Cardiac septum (tissue), 1 donor: ENCODE results near the gene OXTR. TPM values are rescaled to one million over a fixed set of nuclear protein-coding genes. Genes with fewer than 3 reads are reported as not detected.

ENCODE experiments used
- DNase-seq: peaks from one replicate; pipeline ENCODE4 v3.0.0-alpha.2; 2020; ENCODE audit warnings: low spot score
- intact Hi-C: fragments of 100-400 bp; cut with DNase I; formaldehyde crosslinking; loops from one replicate; pipeline ENCODE4 v1.14.0; 2022
- long read RNA-seq: library from polyadenylated mRNA; unstranded; transcript quantifications from one replicate; pipeline ENCODE4 v2.0.0, GENCODE V29; 2021
- total RNA-seq: library from RNA; stranded (reverse); fragmentation: NEBNext Ultra II Directional; extraction: Animal tissue kit (Norgen Biotek cat#: 25700); gene quantifications from one replicate; pipeline ENCODE4 v1.2.1, GENCODE V29; 2021
- donor health status: DM: no; HTN: no; CAD: no.

OXTR gene
- 0.30 TPM for total RNA-seq
- long read RNA-seq = 0 reads

- intact Hi-C loops = loop anchor here (2.0 to 10.0 kb wide), 2 partner anchors 104 to 186 kb away; no protein-coding TSS in a partner anchor
- DNase-seq = no peak
These were observed at the start of gene OXTR for GRCh38 chr3:8769088-8769822. TSS of gene OXTR (minus strand) at chr3:8769613. CDS start at chr3:8768187, 1,426 bp downstream.

GRCh38 chr3:8817486-8817885 is 48.1 kb upstream of the OXTR start:
- intact Hi-C loops = no loop called here
- no peak for DNase-seq

- no peak for DNase-seq
- intact Hi-C loops = no loop called here
These were observed 46.7 kb upstream of the OXTR start for GRCh38 chr3:8816106-8816505.

GRCh38 chr3:8813411-8813810 is 44.0 kb upstream of the OXTR start:
- intact Hi-C loops = no loop called here
- no peak for DNase-seq

- intact Hi-C loops = no loop called here
- DNase-seq = no peak
These were observed 41.1 kb upstream of the OXTR start for GRCh38 chr3:8810561-8810960.

- DNase-seq = no peak
- intact Hi-C loops = no loop called here
These were observed 36.4 kb upstream of the OXTR start for GRCh38 chr3:8805774-8806173.

GRCh38 chr3:8802256-8802655 is 32.8 kb upstream of the OXTR start:
- intact Hi-C loops = no loop called here
- DNase-seq = no peak

- intact Hi-C loops = no loop called here
- DNase-seq = no peak
These were observed 30.6 kb upstream of the OXTR start for GRCh38 chr3:8800016-8800415.

GRCh38 chr3:8794247-8794646 is 24.8 kb upstream of the OXTR start:
- intact Hi-C loops = no loop called here
- DNase-seq = no peak

- DNase-seq = no peak
- intact Hi-C loops = no loop called here
These were observed 23.8 kb upstream of the OXTR start for GRCh38 chr3:8793242-8793641.

GRCh38 chr3:8790529-8790928 is 21.1 kb upstream of the OXTR start:
- intact Hi-C loops = no loop called here
- no peak for DNase-seq

- intact Hi-C loops = no loop called here
- no peak for DNase-seq
These were observed 15.4 kb upstream of the OXTR start for GRCh38 chr3:8784676-8785435.

GRCh38 chr3:8780279-8780678 is 10.9 kb upstream of the OXTR start:
- intact Hi-C loops = no loop called here
- DNase-seq = no peak

GRCh38 chr3:8778475-8778874 is 9.1 kb upstream of the OXTR start:
- intact Hi-C loops = no loop called here
- no peak for DNase-seq

GRCh38 chr3:8777978-8778267 is 8.5 kb upstream of the OXTR start:
- intact Hi-C loops = no loop called here
- no peak for DNase-seq

- DNase-seq = no peak
- intact Hi-C loops = no loop called here
These were observed 8.0 kb upstream of the OXTR start for GRCh38 chr3:8777201-8777977.

GRCh38 chr3:8776406-8776805 is 7.0 kb upstream of the OXTR start:
- no peak for DNase-seq
- intact Hi-C loops = no loop called here

GRCh38 chr3:8775602-8776001 is 6.2 kb upstream of the OXTR start:
- DNase-seq = no peak
- intact Hi-C loops = no loop called here

GRCh38 chr3:8775181-8775580 is 5.8 kb upstream of the OXTR start:
- no peak for DNase-seq
- intact Hi-C loops = no loop called here

- intact Hi-C loops = no loop called here
- no peak for DNase-seq
These were observed 4.6 kb upstream of the OXTR start for GRCh38 chr3:8773941-8774542.
